SH-SY5Y (cell line): ENCODE measurements around the gene E2F4.

ENCODE experiments used
- GATA2 ChIP-seq: IDR thresholded peaks from 2 replicates; pipeline ENCODE4 v1.6.1; 2011; ENCODE audit warnings: mild to moderate bottlenecking, low read depth, low read length
- GATA3 ChIP-seq: IDR thresholded peaks from 2 replicates; pipeline ENCODE4 v1.6.1; 2011; ENCODE audit warnings: low read depth, mild to moderate bottlenecking, low read length, moderate library complexity

E2F4 gene

DNA sequence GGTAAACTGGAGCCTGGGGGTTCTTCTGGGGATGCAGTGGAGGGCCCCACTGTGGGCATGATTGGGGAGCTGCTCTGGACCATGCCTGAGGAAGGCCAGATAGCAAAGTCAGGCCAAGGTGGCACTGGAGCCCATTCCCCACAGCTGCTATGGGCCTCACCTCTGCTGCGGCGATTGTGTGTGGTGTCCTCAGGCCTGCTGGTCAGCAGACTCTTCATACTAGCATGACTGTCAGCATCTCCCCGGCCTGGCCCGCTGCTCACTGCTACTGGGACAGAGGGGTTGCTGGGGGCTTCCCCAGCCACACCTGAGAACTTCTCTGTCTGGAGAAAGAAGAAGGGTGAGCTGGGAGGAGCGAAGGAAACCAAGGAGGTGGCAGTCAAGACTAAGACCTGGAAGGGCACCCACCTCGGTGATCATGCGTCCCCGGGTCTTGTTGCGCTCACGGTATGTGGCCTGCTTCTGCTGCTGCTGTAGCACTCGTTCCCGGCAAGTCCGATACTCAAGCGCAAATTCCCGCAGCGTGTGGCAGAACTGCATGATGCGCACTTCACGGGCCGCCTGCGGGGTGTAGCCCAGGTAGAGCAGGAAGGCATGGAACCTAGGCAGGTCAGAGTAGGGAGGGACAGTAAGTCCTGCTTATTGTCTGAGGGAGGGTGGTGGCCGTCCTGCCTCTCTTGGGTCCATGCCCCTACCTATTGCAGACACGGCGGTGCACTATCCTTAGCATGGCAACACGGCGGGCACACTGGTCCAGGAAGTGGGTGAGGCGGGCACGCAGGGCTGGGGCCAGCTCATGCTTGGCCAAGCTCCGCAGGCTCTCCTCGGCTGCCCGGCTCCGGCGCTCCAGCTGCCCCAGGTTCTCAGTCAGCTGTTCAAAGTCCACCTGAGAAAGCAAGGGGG, 38.2 kb downstream of the E2F4 start:
- TF ChIP-seq GATA2 (no peak), GATA3 (no peak)

DNA sequence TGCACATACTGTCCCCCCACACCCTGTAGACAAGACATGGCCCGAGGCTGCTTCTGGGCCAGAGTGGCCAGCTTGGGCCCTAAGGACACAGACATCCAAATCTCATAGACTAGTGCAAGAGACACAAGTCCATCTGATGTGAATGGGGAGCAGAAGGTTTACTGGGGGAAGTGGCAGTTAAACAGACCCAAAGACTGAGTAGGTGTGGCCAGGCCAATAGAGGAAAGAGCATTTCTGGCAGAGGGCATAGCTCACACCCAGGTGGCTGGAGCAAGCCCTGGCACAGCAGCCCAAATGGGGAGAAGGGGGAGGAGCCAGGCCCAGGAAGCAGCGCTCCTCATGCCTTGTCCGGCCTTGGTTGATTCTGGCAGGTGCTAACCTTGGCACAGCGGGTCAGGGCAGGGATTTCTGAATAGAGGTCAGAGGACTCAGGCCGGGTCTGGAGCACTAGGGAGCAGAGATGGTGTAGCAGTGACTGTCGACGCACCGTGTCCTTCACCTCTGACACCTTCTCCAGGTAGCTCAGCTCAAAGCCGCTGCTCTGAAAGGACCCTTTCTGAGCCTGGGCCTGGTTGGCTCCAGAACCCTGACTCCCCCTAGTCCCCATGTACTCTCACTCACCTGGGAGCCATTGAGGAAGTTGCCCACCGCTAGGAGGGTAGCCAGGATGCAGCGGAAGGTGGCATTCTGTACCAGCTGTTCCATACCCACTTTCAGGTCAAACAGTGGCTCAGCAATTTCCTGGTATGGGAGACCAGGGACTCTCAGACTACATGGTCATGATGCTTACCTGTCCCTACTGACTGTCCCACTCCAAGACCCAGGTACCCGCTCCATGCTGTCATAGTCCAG, 39.1 kb downstream of the E2F4 start:
- TF ChIP-seq GATA2 (no peak), GATA3 (no peak)

DNA sequence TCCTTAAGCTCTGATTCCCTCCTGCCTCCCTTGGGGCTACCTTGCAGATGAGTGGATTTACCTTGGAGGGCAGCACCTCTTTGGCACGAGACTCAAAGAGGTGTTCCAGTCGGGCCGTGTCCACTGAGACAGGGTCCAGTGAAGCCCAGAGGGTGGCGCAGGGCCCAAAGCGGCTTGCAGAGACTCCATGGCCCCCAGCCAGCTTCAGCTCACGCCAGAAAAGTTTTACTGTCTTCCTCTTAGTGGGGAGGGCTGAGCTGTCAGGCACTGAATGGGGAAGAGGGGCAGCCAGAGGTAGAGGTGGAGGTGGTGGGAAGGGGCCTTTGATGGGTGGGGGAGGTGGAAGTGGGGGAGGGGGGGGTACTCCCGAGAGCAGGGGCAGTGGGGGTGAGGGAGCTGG, 41.6 kb downstream of the E2F4 start:
- TF ChIP-seq GATA3 (no peak), GATA2 (no peak)

DNA sequence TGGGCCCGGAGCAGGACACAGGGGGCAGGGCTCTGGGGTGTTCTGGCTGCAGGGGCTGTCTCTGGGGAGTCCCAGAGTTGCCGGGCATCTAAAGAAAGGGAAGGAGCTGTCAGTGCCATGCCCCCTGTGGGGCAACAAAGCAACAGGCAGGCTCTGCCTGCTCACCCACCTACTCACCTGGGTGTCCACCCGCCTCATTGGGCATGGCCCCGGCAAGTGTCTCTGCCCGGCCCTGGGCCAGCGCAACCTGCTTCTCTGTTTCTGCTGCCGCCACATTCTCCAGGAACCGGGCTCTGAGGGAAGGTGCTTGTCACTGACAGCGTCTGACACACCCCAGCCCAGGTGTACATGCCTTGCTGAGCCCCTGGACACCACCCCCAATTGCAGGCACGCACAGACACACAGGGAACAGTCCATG, 42.2 kb downstream of the E2F4 start:
- TF ChIP-seq GATA2 (no peak), GATA3 (no peak)

DNA sequence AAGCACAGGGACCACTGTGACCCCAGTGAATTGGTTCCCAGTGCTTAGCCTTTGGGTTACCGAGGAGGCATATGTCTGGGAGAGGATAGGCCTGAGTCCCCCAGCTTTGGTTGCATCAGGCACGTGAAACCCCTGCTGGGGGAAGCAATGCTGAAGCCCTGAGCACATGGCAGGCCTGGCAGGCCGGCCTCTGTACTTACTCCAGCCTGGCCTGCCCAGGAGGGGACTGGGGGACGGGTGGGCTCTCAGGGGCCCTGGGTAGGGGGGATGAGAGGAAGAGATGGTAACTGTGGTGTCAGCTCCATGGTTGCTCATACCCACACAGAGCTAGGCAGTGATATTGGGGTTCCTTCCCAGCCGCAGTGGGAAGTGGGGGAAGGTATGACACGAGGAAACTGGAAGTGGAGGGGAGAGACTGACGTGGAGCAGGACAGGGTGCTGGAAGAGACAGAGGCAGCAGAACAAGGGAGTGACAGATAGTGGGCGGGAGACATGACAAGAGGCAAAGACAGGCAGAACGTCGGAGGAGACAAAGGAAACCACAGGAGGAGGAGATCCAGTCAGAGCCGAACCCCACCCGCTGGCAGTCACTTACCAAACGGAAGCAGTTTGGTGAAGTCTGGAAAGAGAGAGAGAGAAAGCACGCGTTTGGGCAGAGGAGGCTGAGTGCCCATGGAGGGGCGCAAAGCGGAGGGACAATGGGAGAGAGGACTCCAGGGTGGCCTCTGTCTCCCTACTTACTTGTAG, 44.0 kb downstream of the E2F4 start:
- no peak for TF ChIP-seq GATA3
- TF ChIP-seq GATA2, result no peak

DNA sequence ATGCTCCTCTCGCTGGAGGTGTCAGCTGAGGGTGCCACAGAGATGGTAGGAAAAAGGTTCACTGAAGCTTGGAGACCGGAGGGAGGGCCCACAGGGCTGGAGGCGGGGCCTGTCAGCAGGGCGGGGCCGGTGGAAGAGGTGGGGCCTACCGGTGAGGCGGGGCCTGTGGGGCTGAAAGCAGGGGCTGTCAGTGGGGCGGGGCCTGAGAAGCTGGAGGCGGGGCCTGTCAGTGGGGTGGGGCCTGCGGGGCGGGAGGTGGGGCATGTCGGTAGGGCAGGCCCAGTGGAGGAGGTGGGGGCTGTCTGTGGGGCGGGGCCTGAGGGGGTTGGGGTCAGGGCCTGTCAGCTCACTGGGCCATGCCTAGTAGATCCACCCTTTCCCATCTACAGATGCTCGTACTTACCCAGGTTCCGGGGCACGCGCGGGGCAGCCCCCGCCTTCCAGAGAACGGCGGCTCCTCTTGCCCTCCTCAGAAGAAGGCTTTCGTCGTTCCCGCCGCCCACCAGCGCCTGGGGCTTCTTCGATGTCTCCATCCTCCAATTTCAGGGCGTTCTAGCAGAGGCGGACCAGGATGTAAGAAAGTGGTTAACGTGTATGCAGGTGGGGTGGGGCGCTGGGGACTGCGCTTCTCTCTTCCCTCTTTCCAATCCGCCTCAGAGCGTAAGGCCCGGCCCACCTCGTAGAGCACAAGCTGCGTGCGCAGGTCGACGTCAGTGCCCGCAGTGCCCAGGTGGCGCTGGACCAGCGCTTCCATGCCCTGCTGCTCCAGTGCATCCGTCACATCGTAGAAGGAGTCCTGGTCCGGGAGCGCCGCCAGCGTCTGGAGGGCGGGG, 44.8 kb downstream of the E2F4 start:
- TF ChIP-seq GATA3 (no peak), GATA2 (no peak)

DNA sequence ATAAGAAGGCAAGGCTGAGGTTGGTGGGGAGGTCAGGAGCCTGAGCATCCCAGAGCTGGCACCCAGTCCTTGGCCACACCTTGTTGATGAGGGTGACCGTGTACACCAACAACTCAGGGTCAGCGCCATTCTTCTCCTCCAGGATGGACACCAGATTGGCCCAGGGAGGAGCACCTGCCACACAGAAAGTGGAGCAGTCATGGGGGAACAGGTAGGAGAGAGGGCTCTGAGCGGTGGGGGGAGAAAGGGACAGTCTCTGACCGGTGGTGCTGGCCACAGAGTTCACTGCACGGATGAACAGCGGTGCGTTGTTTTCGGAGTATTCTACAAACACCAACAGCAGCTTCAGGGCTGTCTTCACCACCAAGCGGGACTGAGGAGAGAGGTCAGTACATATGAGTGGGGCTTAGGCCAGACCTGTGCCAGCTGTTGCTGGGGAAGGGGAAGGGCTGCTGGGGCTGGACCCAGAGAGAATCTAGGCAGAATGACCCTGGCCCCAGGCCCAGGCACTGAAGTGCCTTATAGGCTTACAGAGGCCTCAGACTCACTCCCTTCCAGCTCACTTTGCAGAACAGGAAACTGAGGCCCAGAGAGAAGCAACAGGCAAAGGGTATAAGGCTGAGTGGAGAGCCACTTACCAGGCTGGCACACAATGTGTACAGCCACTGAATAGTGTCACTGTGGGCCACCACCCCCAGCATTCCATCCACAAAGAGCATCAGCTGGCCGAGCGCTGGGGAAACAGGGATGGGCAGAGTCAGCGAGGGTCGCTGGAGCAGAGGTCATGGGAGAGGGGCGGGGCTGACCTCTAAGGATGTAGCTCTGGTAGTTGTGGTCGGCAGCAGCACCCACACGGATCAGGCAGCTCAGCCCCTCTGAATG, 45.7 kb downstream of the E2F4 start:
- no peak for TF ChIP-seq GATA2
- TF ChIP-seq GATA3, result no peak

DNA sequence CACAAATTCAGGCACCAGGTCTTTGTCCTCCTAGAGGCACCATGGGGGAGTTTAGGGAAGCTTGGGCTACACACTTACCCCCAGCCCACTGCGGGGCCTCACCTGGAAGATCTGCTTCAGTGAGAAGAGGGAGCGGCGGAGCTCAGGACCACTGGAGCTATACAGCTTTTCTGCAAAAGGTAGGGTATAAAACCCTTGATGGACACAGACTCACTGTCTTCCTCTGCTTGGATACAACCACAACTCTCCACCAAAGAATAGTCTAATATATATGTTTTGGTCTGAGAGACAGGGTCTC, 46.3 kb downstream of the E2F4 start:
- TF ChIP-seq GATA2, result no peak
- no peak for TF ChIP-seq GATA3

DNA sequence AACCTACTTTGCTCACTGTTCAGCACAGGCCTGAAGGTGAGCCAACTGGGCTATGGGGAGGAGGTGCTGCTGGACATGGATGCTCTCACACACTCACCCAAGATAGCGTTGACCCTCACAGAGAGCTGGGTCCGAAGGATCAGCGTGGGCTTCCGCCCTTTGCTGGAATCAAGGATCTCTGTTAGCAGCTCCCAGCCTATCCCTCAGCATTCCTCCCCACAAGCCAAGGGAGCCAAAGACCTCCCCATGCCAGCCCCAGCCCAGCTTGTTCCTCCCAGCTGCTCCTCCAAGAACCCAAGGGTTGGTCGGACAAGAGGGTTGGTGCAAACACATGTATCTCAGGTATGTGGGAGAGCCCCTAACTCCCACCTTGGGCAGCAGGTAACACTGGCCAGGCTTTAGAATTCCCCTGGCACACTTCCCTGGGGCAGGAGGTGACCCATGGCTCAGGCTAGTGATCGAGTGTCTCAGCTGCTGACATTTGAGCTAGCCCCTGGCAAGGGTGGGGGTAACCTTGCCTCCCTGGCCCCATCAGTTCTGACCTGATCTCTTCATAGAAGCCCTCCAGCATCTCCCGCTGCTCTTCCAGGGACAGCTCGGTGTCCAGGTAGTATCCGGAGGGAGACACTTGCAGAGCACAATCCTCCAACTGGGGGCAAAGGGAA, 47.0 kb downstream of the E2F4 start:
- no peak for TF ChIP-seq GATA3
- TF ChIP-seq GATA2, result no peak

DNA sequence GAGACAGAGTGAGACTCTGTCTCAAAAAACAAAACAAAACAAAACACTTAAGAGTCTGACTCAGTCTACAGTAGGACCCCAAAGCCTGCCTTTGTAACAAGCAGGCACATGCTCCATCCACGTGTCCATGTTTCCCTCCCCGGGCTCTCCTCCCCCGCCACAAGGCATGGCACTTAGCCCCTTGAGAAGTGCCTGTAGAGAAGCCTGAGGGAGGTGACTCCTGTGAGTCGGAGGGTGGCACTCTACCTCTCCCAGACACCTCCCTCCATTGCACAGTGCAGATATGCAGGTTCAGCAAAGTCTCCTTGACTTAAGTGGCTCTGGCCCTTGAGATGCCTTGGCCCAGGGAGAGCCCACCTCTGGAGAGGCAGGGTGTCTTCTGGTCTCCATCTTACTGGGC, 48.6 kb downstream of the E2F4 start:
- TF ChIP-seq GATA2 (no peak), GATA3 (no peak)

DNA sequence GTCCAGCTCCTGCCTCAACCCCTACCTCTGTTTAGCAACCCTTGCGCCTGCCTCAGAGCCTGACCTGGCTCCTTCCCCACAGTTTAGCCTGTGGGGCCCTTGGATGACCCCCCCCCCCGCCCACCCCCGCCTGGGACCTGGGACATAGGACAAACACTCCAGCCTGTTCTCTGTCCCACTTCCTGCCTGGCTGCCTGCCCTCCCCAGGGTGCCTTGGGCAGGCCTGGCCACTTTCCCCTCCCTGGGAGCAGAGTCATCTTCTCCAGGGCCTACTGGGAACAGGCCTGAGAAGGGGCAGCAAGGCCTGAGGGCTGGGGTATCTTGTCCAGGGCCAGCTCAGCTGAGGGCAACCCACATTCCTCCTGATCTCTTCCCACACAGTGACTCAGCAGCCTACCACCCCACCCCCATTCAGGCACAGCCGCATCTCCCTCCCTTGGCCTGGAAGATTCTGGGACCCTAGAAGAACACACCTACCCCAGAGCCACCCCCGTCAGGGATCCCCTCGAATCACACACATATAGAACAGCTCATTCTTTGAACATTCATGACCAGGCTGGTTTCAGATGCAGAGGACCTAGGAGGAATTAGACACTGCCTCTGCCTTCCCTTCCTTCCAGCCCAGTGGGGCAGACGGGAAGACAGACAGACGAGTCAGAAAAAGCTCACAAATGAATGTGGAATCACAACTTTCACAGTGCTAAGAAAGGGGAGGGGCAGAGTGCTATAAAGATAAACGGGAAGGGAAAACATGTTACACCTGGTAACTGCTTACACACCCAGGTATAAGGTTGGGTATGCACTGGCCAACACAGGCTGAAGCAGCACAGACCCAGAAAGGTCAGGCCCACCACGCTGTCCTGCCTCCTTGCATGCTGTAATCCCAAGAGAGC, 49.3 kb downstream of the E2F4 start:
- no peak for TF ChIP-seq GATA3
- no peak for TF ChIP-seq GATA2
